Transverse colon (tissue), 4 donors: ENCODE measurements around the gene ZFPM1.

Experiments
- CTCF ChIP-seq, 5 experiments: fragments of 200-600 bp in 3 of 5; fragments of 450-650 bp in 2 of 5; sonication (generic) in 3 of 5; IDR thresholded peaks; 1 replicate in 2 of 5; 2 replicates in 3 of 5; pipeline ENCODE4 v1.5.1; 2016 to 2017; ENCODE audit warnings: antibody characterized with exemption in 5 of 5, inconsistent platforms in 3 of 5, mild to moderate bottlenecking in 2 of 5, moderate library complexity in 1 of 5
- POLR2A ChIP-seq: fragments of 450-650 bp; IDR thresholded peaks from one replicate; pipeline ENCODE4 v1.6.1; 2016; ENCODE audit warnings: antibody characterized with exemption, mild to moderate bottlenecking, moderate library complexity
- POLR2AphosphoS5 ChIP-seq, 3 donors: sonication (generic); formaldehyde crosslinking; IDR thresholded peaks; one replicate each; pipeline ENCODE4 v1.6.1; 2016; ENCODE audit warnings: antibody characterized with exemption in 3 of 3

GRCh38 chr16:88478889-88479792 is 26.1 kb downstream of the ZFPM1 start:
- no peak for TF ChIP-seq CTCF (IDR thresholded peaks at IDR 0.05)
- TF ChIP-seq POLR2AphosphoS5 (IDR thresholded peaks at IDR 0.05) = no peak
- TF ChIP-seq POLR2A = no peak
